ENCODE data around the gene TPP1. TPM values are rescaled to one million over a fixed set of nuclear protein-coding genes. Genes with fewer than 3 reads are reported as not detected.

Gene TPP1
- total and polyA plus RNA-seq, 4 donors: 57.6 to 169 (median 137) TPM

GRCh38 chr11:6642957-6643356, 23.7 kb upstream of the TPP1 start:
- Histone ChIP-seq H3K36me3 (ENCODE audit: control insufficient read depth in 4 of 4, insufficient read depth in 4 of 4, low read length in 4 of 4) (peaks cover 0 to 22% (median 12%) of the 10 kb centered on the region in 4 donors), H3K9ac (ENCODE audit: insufficient read depth in 1 of 2, low read length in 2 of 2) (no peak overlapping the region), H3K9me3 (ENCODE audit: control insufficient read depth in 4 of 4, insufficient read depth in 3 of 4, low read length in 3 of 4) (no peaks in the 10 kb centered on the region), H3K4me3 (no peak overlapping the region), H3K27me3 (ENCODE audit: control insufficient read depth in 3 of 3, insufficient read depth in 3 of 3, low read length in 2 of 3) (no peaks in the 10 kb centered on the region), H3K27ac (ENCODE audit: low read depth in 1 of 2, low read length in 1 of 2) (no peak overlapping the region), H3K4me1 (ENCODE audit: control insufficient read depth in 5 of 5, insufficient read depth in 5 of 5, low read length in 5 of 5) (peaks cover 9 to 25% (median 12%) of the 10 kb centered on the region in 5 donors)
- DNase-seq (peak in 1 of 3 donors; percentile 4), ATAC-seq (ENCODE audit: insufficient read depth, low FRiP score) (no peak)
- 80 to 83% methylated on average over 7 of the region's 7 CpGs for WGBS, 2 donors
- no peak for TF ChIP-seq CTCF (IDR thresholded peaks at IDR 0.05; ENCODE audit: control extremely low read depth, extremely low read depth)

- ATAC-seq (ENCODE audit: insufficient read depth, low FRiP score) (no peak), DNase-seq (no peak)
- Histone ChIP-seq H3K9ac (ENCODE audit: insufficient read depth in 1 of 2, low read length in 2 of 2) (no peak overlapping the region), H3K9me3 (ENCODE audit: control insufficient read depth in 4 of 4, insufficient read depth in 3 of 4, low read length in 3 of 4) (no peaks in the 10 kb centered on the region), H3K27me3 (ENCODE audit: control insufficient read depth in 3 of 3, insufficient read depth in 3 of 3, low read length in 2 of 3) (no peaks in the 10 kb centered on the region), H3K27ac (ENCODE audit: low read depth in 1 of 2, low read length in 1 of 2) (no peak overlapping the region), H3K4me3 (no peak overlapping the region), H3K36me3 (ENCODE audit: control insufficient read depth in 4 of 4, insufficient read depth in 4 of 4, low read length in 4 of 4) (peaks cover 0 to 22% (median 12%) of the 10 kb centered on the region in 4 donors), H3K4me1 (ENCODE audit: control insufficient read depth in 5 of 5, insufficient read depth in 5 of 5, low read length in 5 of 5) (peaks cover 0 to 19% (median 7%) of the 10 kb centered on the region in 5 donors)
- 96 to 98% methylated on average over 26 of the region's 26 CpGs for WGBS, 2 donors
- TF ChIP-seq CTCF (IDR thresholded peaks at IDR 0.05; ENCODE audit: control extremely low read depth, extremely low read depth): no peak
Measured at GRCh38 chr11:6640985-6641701, 21.9 kb upstream of the TPP1 start.

GRCh38 chr11:6640036-6640984, 21.1 kb upstream of the TPP1 start:
- no peak for DNase-seq
- TF ChIP-seq CTCF (IDR thresholded peaks at IDR 0.05; ENCODE audit: control extremely low read depth, extremely low read depth): no peak
- H3K9me3 ChIP-seq (ENCODE audit: control insufficient read depth in 4 of 4, insufficient read depth in 3 of 4, low read length in 3 of 4): no peaks in the 10 kb centered on the region

More at GRCh38 chr11:6640036-6640984, 21.1 kb upstream of the TPP1 start:
- Histone ChIP-seq H3K9ac (ENCODE audit: insufficient read depth in 1 of 2, low read length in 2 of 2) (no peak overlapping the region), H3K36me3 (ENCODE audit: control insufficient read depth in 4 of 4, insufficient read depth in 4 of 4, low read length in 4 of 4) (peaks cover 0 to 22% (median 12%) of the 10 kb centered on the region in 4 donors), H3K27ac (ENCODE audit: low read depth in 1 of 2, low read length in 1 of 2) (no peak overlapping the region), H3K4me3 (no peak overlapping the region), H3K4me1 (ENCODE audit: control insufficient read depth in 5 of 5, insufficient read depth in 5 of 5, low read length in 5 of 5) (peaks cover 7 to 23% (median 10%) of the 10 kb centered on the region in 5 donors), H3K27me3 (ENCODE audit: control insufficient read depth in 3 of 3, insufficient read depth in 3 of 3, low read length in 2 of 3) (no peaks in the 10 kb centered on the region)
- WGBS, 2 donors: 96 to 97% methylated on average over 36 of the region's 36 CpGs
- no peak for ATAC-seq (ENCODE audit: insufficient read depth, low FRiP score)

Data from lung (tissue), 12 donors.